ENCODE data around the gene ZSCAN9. TPM values are rescaled to one million over a fixed set of nuclear protein-coding genes. Genes with fewer than 3 reads are reported as not detected.

Gene ZSCAN9
- total RNA-seq, 1 donor from 2014 or later: 3.7 TPM

- DNase-seq (ENCODE audit: low spot score in 2 of 2): no peak
- H3K27ac ChIP-seq: no peak overlapping the region
- intact Hi-C loops (cut with DNase I): no loop called here
- H3K36me3 ChIP-seq: no peaks in the 10 kb centered on the region
- no peak overlapping the region for H3K4me3 ChIP-seq
- H3K27me3 ChIP-seq: peaks cover 4% of the 10 kb centered on the region
- peaks cover 0 to 2% of the 10 kb centered on the region in 2 donors for H3K4me1 ChIP-seq
- peaks cover 0 to 12% of the 10 kb centered on the region in 2 donors for H3K9me3 ChIP-seq
- TF ChIP-seq, protein P1, sequence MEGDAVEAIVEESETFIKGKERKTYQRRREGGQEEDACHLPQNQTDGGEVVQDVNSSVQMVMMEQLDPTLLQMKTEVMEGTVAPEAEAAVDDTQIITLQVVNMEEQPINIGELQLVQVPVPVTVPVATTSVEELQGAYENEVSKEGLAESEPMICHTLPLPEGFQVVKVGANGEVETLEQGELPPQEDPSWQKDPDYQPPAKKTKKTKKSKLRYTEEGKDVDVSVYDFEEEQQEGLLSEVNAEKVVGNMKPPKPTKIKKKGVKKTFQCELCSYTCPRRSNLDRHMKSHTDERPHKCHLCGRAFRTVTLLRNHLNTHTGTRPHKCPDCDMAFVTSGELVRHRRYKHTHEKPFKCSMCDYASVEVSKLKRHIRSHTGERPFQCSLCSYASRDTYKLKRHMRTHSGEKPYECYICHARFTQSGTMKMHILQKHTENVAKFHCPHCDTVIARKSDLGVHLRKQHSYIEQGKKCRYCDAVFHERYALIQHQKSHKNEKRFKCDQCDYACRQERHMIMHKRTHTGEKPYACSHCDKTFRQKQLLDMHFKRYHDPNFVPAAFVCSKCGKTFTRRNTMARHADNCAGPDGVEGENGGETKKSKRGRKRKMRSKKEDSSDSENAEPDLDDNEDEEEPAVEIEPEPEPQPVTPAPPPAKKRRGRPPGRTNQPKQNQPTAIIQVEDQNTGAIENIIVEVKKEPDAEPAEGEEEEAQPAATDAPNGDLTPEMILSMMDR (IDR thresholded peaks at IDR 0.05): no peak
Measured at GRCh38 chr6:28203201-28203600, 21.9 kb upstream of the ZSCAN9 start.

DNA sequence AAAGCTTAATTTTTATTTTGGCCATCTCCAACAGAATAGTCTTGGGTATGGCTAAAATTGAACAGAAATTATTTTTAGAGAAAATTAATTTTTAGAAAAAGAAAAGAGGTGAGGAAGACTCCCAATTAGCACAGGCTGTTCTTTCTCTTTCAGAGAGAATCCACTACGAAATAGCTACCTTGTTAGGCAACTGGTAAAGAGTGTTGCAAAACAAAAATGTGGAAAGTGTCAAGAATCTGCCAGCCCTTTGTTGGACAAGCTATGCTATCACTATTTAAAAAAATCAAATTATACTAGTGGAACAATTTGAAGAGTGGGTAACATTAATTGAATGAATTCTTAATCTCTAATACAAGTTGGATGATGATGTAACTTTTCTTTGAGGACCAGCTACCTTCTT is 19.2 kb upstream of the ZSCAN9 start:
- peaks cover 0 to 2% of the 10 kb centered on the region in 2 donors for H3K4me1 ChIP-seq
- TF ChIP-seq, protein P1 (IDR thresholded peaks at IDR 0.05): no peak
- no peak overlapping the region for H3K4me3 ChIP-seq
- H3K9me3 ChIP-seq: peaks cover 0 to 12% of the 10 kb centered on the region in 2 donors
- intact Hi-C loops (cut with DNase I): no loop called here
- no peak for DNase-seq (ENCODE audit: low spot score in 2 of 2)
- peaks cover 19% of the 10 kb centered on the region for H3K27me3 ChIP-seq
- H3K27ac ChIP-seq: no peak overlapping the region
- no peaks in the 10 kb centered on the region for H3K36me3 ChIP-seq

DNA sequence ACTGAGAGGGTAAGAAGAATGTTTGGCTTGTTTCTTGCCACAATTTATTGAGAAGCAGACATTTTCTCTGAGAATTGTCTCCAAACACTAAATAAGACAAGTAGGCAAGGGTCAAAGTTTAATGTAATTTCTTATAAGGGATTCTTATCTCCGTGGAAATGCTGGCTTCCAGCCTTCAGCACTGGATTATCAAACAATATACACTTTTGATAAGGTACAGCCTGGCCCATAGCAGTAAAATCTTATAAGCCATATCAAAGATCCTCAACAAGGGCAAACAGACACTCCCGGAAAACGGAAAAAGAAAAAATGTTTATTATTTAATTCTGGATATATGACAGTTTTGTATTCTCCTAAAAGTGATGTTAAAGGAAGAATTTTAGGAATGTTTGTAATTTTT is 18.5 kb upstream of the ZSCAN9 start:
- no peak for DNase-seq (ENCODE audit: low spot score in 2 of 2)
- Histone ChIP-seq H3K36me3 (no peaks in the 10 kb centered on the region), H3K9me3 (peaks cover 0 to 12% of the 10 kb centered on the region in 2 donors), H3K27ac (no peak overlapping the region), H3K27me3 (peaks cover 19% of the 10 kb centered on the region), H3K4me1 (peaks cover 0 to 2% of the 10 kb centered on the region in 2 donors), H3K4me3 (no peak overlapping the region)
- TF ChIP-seq, protein P1 (IDR thresholded peaks at IDR 0.05): no peak
- intact Hi-C loops (cut with DNase I): no loop called here

GRCh38 chr6:28206928-28207509 is 18.1 kb upstream of the ZSCAN9 start:
- intact Hi-C loops (cut with DNase I): no loop called here
- Histone ChIP-seq H3K4me3 (peak overlapping the region in 1 of 2 donors; percentile 52), H3K36me3 (no peaks in the 10 kb centered on the region), H3K27ac (no peak overlapping the region), H3K27me3 (peaks cover 19% of the 10 kb centered on the region), H3K9me3 (peaks cover 0 to 12% of the 10 kb centered on the region in 2 donors), H3K4me1 (peaks cover 0 to 2% of the 10 kb centered on the region in 2 donors)
- TF ChIP-seq, protein P1 (IDR thresholded peaks at IDR 0.05): no peak
- DNase-seq (ENCODE audit: low spot score in 2 of 2): no peak

- no peak overlapping the region for H3K27ac ChIP-seq
- TF ChIP-seq, protein P1 (IDR thresholded peaks at IDR 0.05): no peak
- H3K27me3 ChIP-seq: peaks cover 21% of the 10 kb centered on the region
- DNase-seq (ENCODE audit: low spot score in 2 of 2): no peak
- H3K4me1 ChIP-seq: peaks cover 0 to 2% of the 10 kb centered on the region in 2 donors
- H3K9me3 ChIP-seq: peaks cover 0 to 12% of the 10 kb centered on the region in 2 donors
- H3K4me3 ChIP-seq: peak overlapping the region in 1 of 2 donors; percentile 52
- no peaks in the 10 kb centered on the region for H3K36me3 ChIP-seq
- intact Hi-C loops (cut with DNase I): no loop called here
Measured at GRCh38 chr6:28207510-28208110, 17.5 kb upstream of the ZSCAN9 start.
